Measurements from ENCODE around the gene RNF224.

RNF224 gene

GRCh38 chr9:137245450-137246421 is 18.4 kb downstream of the RNF224 start:
- DNase-seq (ENCODE audit: low spot score), result no peak
- TF ChIP-seq CTCF (IDR thresholded peaks at IDR 0.05; ENCODE audit: extremely low read depth, missing control alignments), result no peak

DNA sequence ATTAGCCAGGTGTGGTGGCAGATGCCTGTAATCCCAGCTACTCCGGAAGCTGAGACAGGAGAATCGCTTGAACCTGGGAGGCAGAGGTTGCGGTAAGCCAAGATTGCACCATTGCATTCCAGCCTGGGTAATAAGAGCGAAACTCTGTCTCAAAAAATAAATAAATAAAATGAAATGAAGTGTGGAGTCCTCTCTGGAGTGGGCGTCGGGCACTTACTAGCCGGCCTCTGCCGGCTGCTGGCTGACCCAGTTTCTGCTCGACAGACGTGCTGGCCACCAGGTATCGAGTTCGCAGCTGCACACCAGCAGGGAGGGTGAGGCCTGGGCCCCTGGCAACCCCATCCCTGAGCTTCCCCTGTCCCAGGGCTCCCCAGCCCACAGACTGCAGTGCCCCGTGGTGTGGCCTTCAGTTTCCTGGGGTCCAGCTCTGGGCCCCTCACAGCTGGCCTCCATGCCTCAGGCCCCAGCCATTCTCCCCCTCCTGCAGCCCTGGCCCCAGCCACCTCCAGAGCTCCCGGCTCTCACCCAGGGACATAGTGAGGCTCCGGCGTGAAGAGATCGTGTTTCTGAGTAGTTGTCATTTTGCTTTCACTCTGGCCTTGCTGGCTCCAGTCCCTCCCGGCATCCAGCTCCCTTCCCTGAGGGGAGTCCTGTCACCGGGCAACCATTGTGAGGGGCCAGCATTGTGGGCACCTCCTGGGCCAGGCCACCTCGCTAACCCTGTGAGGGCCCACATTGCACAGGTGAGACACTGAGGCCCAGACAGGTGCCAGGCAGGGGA is 20.0 kb downstream of the RNF224 start:
- DNase-seq (ENCODE audit: low spot score), result no peak
- no peak for TF ChIP-seq CTCF (IDR thresholded peaks at IDR 0.05; ENCODE audit: extremely low read depth, missing control alignments)

DNA sequence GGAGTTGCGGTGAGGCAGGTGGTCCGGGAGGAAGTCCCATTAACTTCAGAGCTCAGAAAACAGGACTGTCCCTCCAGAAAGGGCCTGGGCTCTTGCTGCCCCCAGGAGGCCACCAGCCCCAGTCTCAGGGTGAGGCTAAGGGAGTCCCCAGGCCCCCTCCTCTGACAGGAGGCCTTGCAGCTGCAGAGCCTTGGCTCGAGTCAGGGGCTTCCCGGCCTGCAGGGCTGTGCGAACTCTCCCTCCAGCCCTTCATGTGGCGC is 20.5 kb downstream of the RNF224 start:
- TF ChIP-seq CTCF (IDR thresholded peaks at IDR 0.05; ENCODE audit: extremely low read depth, missing control alignments), result no peak
- DNase-seq (ENCODE audit: low spot score), result no peak

- TF ChIP-seq CTCF (IDR thresholded peaks at IDR 0.05; ENCODE audit: extremely low read depth, missing control alignments), result no peak
Observed at GRCh38 chr9:137250329-137251193, 23.3 kb downstream of the RNF224 start.

DNA sequence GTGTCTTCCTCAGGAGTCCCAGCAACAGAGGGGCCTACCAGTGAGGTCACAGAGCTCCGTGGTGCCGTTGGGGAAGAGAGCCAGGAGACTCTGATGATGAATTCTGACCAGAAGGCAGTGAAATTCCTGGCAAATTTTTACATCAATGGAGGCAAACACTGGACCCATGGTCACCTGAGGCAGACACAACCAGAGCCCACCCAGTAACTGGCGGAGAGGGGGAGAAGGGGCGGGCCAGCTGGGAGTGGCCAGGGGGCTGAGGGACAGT is 23.8 kb downstream of the RNF224 start, which contains the start of gene STPG3:
Gene STPG3 (plus strand): TSS at position 93 of the 268 bp plus-strand sequence. CDS start 1 bp downstream, at position 94.
- TF ChIP-seq CTCF (IDR thresholded peaks at IDR 0.05; ENCODE audit: extremely low read depth, missing control alignments), result no peak
- no peak for DNase-seq (ENCODE audit: low spot score)

More at GRCh38 chr9:137250329-137251193, 23.3 kb downstream of the RNF224 start:
- DNase-seq (ENCODE audit: low spot score), result no peak

DNA sequence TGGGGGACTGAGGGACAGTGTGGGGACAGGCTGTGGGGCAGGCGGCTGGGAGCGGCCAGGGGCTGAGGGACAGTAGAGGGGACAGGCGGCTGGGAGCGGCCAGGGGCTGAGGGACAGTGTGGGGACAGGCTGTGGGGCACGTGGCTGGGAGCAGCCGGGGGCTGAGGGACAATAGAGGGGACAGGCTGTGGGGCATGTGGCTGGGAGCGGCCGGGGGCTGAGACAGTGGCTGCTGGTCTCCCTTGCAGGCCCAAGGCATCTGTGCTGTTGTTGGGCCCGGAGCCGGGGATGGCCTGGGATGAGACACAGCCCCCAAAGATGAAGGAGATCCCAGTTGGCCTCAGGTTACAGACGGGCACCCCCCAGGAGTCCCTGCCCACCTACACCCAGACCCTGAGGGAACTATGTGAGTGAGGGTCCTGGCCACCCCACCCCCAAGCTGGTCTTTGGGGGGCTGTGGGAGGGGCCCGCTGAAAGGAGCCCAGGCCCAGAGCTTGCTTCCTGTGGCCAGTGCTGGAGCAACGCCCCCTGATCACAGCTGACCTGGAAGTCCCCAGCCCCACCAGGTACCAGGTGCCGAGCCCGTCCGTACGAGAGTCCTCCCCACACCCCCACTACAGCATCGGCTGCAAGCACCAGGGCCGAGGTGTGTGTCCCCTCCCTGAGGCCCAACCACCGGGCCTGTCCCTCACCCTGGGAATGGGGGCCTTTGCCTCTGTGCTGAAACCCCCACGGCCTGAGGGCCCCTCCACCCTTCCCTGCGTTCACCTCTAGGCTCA is 24.4 kb downstream of the RNF224 start:
- TF ChIP-seq CTCF (IDR thresholded peaks at IDR 0.05; ENCODE audit: extremely low read depth, missing control alignments), result no peak

More for the DNA sequence above, 24.4 kb downstream of the RNF224 start:
- DNase-seq (ENCODE audit: low spot score), result no peak

Data from GM20000 (cell line).